Breast epithelium (tissue), 3 donors: ENCODE measurements around the gene PIGU.

Experiments used
- CTCF ChIP-seq, 3 donors: fragments of 450-650 bp; IDR thresholded peaks; one replicate each; pipeline ENCODE4 v1.5.1; 2016 to 2017; ENCODE audit warnings: antibody characterized with exemption in 3 of 3, mild to moderate bottlenecking in 3 of 3, moderate library complexity in 3 of 3
- POLR2A ChIP-seq: fragments of 450-650 bp; IDR thresholded peaks from one replicate; pipeline ENCODE4 v1.6.1; 2016; ENCODE audit warnings: antibody characterized with exemption, mild to moderate bottlenecking, moderate library complexity
- POLR2AphosphoS5 ChIP-seq, 3 donors: sonication (generic); formaldehyde crosslinking; IDR thresholded peaks; one replicate each; pipeline ENCODE4 v1.6.1; 2017; ENCODE audit warnings: antibody characterized with exemption in 3 of 3

DNA sequence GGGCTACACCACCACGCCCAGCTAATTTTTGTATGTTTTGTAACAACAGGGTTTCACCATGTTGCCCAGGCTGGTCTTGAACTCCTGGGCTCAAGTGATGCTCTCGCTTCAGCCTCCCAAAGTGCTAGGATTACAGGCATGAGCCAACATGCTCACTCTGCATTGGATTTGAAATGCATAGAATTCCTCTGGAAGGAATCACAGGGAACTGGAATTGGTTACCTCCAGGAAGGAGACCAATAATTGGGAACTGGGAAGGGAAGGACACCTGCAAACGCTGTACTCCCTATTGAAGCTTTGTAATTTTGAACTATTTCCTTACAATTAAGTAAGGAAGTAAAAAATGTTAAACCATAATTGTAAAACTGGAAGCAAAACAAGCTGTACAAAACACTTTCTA is 14.9 kb upstream of the PIGU start:
- TF ChIP-seq CTCF (IDR thresholded peaks at IDR 0.05) (no peak), POLR2A (no peak), POLR2AphosphoS5 (IDR thresholded peaks at IDR 0.05) (no peak)
